Measurements from ENCODE around the gene P4HB. TPM values are rescaled to one million over a fixed set of nuclear protein-coding genes. Genes with fewer than 3 reads are reported as not detected.

P4HB gene
- total RNA-seq, 3 donors from 2014 or later: 374 to 475 (median 466) TPM

- TF ChIP-seq CTCF (IDR thresholded peaks at IDR 0.05) (peak in 1 of 3 donors; percentile 52), POLR2A (IDR thresholded peaks at IDR 0.05) (no peak), POLR2AphosphoS5 (IDR thresholded peaks at IDR 0.05) (peak in 1 of 3 donors; percentile 35)
- Histone ChIP-seq H3K9me3 (no peaks in the 10 kb centered on the region), H3K27me3 (no peaks in the 10 kb centered on the region), H3K27ac (peak overlapping the region; percentile 33 to 58), H3K36me3 (no peaks in the 10 kb centered on the region), H3K4me3 (no peak overlapping the region), H3K4me1 (peaks cover 10 to 15% of the 10 kb centered on the region in 2 donors)
- DNase-seq (ENCODE audit: low spot score in 2 of 2): peak in 1 of 2 donors; percentile 90
- intact Hi-C loops (cut with DNase I; ENCODE audit: low total_unique reads): no loop called here
Observed at GRCh38 chr17:81854974-81855774, 5.2 kb downstream of the P4HB start.

- intact Hi-C loops (cut with DNase I; ENCODE audit: low total_unique reads): no loop called here
- no peaks in the 10 kb centered on the region for H3K27me3 ChIP-seq
- no peaks in the 10 kb centered on the region for H3K36me3 ChIP-seq
- no peak for DNase-seq (ENCODE audit: low spot score in 2 of 2)
- no peak overlapping the region for H3K4me3 ChIP-seq
- TF ChIP-seq POLR2A (IDR thresholded peaks at IDR 0.05) (no peak), CTCF (IDR thresholded peaks at IDR 0.05) (no peak), POLR2AphosphoS5 (IDR thresholded peaks at IDR 0.05) (no peak)
- no peaks in the 10 kb centered on the region for H3K9me3 ChIP-seq
- H3K27ac ChIP-seq: no peak overlapping the region
- H3K4me1 ChIP-seq: no peaks in the 10 kb centered on the region
Observed at GRCh38 chr17:81852237-81852636, 8.1 kb downstream of the P4HB start.

GRCh38 chr17:81851423-81851822 lies 8.9 kb downstream of the P4HB start:
- H3K27me3 ChIP-seq: no peaks in the 10 kb centered on the region
- intact Hi-C loops (cut with DNase I; ENCODE audit: low total_unique reads): no loop called here
- no peak overlapping the region for H3K27ac ChIP-seq

GRCh38 chr17:81849457-81849856 lies 10.9 kb downstream of the P4HB start:
- no peak for DNase-seq (ENCODE audit: low spot score in 2 of 2)

More at GRCh38 chr17:81851423-81851822, 8.9 kb downstream of the P4HB start:
- Histone ChIP-seq H3K36me3 (peaks cover 5% of the 10 kb centered on the region), H3K9me3 (no peaks in the 10 kb centered on the region), H3K4me3 (no peak overlapping the region), H3K4me1 (no peaks in the 10 kb centered on the region)
- TF ChIP-seq CTCF (IDR thresholded peaks at IDR 0.05) (no peak), POLR2AphosphoS5 (IDR thresholded peaks at IDR 0.05) (no peak), POLR2A (IDR thresholded peaks at IDR 0.05) (no peak)
- DNase-seq (ENCODE audit: low spot score in 2 of 2): no peak

More at GRCh38 chr17:81849457-81849856, 10.9 kb downstream of the P4HB start:
- H3K27ac ChIP-seq: no peak overlapping the region
- H3K4me3 ChIP-seq: no peak overlapping the region
- no peaks in the 10 kb centered on the region for H3K9me3 ChIP-seq
- intact Hi-C loops (cut with DNase I; ENCODE audit: low total_unique reads): no loop called here
- no peaks in the 10 kb centered on the region for H3K4me1 ChIP-seq
- TF ChIP-seq POLR2A (IDR thresholded peaks at IDR 0.05) (no peak), CTCF (IDR thresholded peaks at IDR 0.05) (no peak), POLR2AphosphoS5 (IDR thresholded peaks at IDR 0.05) (no peak)
- no peaks in the 10 kb centered on the region for H3K27me3 ChIP-seq
- peaks cover 5% of the 10 kb centered on the region for H3K36me3 ChIP-seq

Data from breast epithelium (tissue), 4 donors.